A673 (cell line): ENCODE data around the gene ETDB.

Source experiments
- CTCF ChIP-seq: fragments of 300-800, 200-600 bp; sonication (generic); conservative IDR thresholded peaks from 2 replicates; pipeline ENCODE4 v1.5.1; 2017; ENCODE audit warnings: low read depth, mild to moderate bottlenecking, antibody characterized with exemption, low read length, moderate library complexity, mixed read lengths
- EZH2 ChIP-seq: fragments of 200-600 bp; sonication (generic); IDR thresholded peaks from 2 replicates; pipeline ENCODE4 v1.6.1; 2017; ENCODE audit warnings: borderline replicate concordance, low read depth, mild to moderate bottlenecking, mixed read lengths, antibody characterized with exemption, low read length; ENCODE audit not compliant: poor library complexity, severe bottlenecking

GRCh38 chrX:135081693-135082404 is 38.5 kb downstream of the ETDB start:
- TF ChIP-seq CTCF, result no peak
- TF ChIP-seq EZH2, result no peak
